Measurements from ENCODE around the gene DCAF12. TPM values are rescaled to one million over a fixed set of nuclear protein-coding genes. Genes with fewer than 3 reads are reported as not detected.

The DCAF12 gene
- total RNA-seq, 1 experiment from 2014 or later: 27.0 TPM

GRCh38 chr9:34059954-34060353 is 66.5 kb downstream of the DCAF12 start:
- no peak overlapping the region for H3K4me3 Mint-ChIP-seq
- ChIA-PET POLR2A (no interaction called here), CTCF (interaction anchor here (1.1 kb wide), 1 partner anchor 14 kb away, joined by 4 read pairs; no protein-coding TSS in a partner anchor)
- no peaks in the 10 kb centered on the region for H3K4me1 Mint-ChIP-seq
- H3K9me3 Mint-ChIP-seq: no peaks in the 10 kb centered on the region
- no peaks in the 10 kb centered on the region for H3K27me3 Mint-ChIP-seq (ENCODE audit: low read depth)
- DNase-seq (ENCODE audit: low spot score): no peak
- H3K27ac Mint-ChIP-seq: no peak overlapping the region
- ATAC-seq: no peak
- H3K36me3 Mint-ChIP-seq: no peaks in the 10 kb centered on the region
- TF ChIP-seq STAT6 (CRISPR knock-in tag; conservative IDR thresholded peaks at IDR 0.05; ENCODE audit: low read depth) (no peak), E2F5 (CRISPR knock-in tag; IDR thresholded peaks at IDR 0.05) (no peak), CDX4 (CRISPR knock-in tag; IDR thresholded peaks at IDR 0.05; ENCODE audit: borderline replicate concordance) (no peak), TP53 (CRISPR knock-in tag; IDR thresholded peaks at IDR 0.05) (no peak), FOXP4 (CRISPR knock-in tag; IDR thresholded peaks at IDR 0.05) (no peak), ZSCAN18 (CRISPR knock-in tag; IDR thresholded peaks at IDR 0.05) (no peak), PRDM15 (CRISPR knock-in tag; IDR thresholded peaks at IDR 0.05) (no peak), IRF1 (CRISPR knock-in tag; IDR thresholded peaks at IDR 0.05) (no peak), EMX1 (CRISPR knock-in tag; IDR thresholded peaks at IDR 0.05) (no peak), ESRRA (CRISPR knock-in tag; IDR thresholded peaks at IDR 0.05; ENCODE audit: borderline replicate concordance) (no peak), MLX (CRISPR knock-in tag; IDR thresholded peaks at IDR 0.05) (no peak), NR2C2 (CRISPR knock-in tag; IDR thresholded peaks at IDR 0.05) (no peak), E2F4 (CRISPR knock-in tag; IDR thresholded peaks at IDR 0.05; ENCODE audit: borderline replicate concordance, low read depth) (no peak), ZNF232 (CRISPR knock-in tag; IDR thresholded peaks at IDR 0.05) (no peak), ZNF532 (CRISPR knock-in tag; IDR thresholded peaks at IDR 0.05; ENCODE audit: borderline replicate concordance) (no peak)

Measured in WTC11 (cell line).